ENCODE measurements around the gene KCNS3.
A peak's percentile ranks its signal among the peaks of the same experiment; 100 is the strongest.

KCNS3 gene

GRCh38 chr2:17878281-17879136 lies at the start of gene KCNS3:
Gene KCNS3 (plus strand): TSS chr2:17878667. CDS start chr2:17931009, 52,342 bp downstream.
- no peak for DNase-seq

- DNase-seq: peak; percentile 5
Measured at GRCh38 chr2:17830053-17831034, 48.1 kb upstream of the KCNS3 start.

GRCh38 chr2:17835516-17835915 lies 43.0 kb upstream of the KCNS3 start:
- no peak for DNase-seq

GRCh38 chr2:17839959-17840358 lies 38.5 kb upstream of the KCNS3 start:
- no peak for DNase-seq

GRCh38 chr2:17843457-17843856 lies 35.0 kb upstream of the KCNS3 start:
- no peak for DNase-seq

- DNase-seq: no peak
Measured at GRCh38 chr2:17845806-17846205, 32.7 kb upstream of the KCNS3 start.

DNA sequence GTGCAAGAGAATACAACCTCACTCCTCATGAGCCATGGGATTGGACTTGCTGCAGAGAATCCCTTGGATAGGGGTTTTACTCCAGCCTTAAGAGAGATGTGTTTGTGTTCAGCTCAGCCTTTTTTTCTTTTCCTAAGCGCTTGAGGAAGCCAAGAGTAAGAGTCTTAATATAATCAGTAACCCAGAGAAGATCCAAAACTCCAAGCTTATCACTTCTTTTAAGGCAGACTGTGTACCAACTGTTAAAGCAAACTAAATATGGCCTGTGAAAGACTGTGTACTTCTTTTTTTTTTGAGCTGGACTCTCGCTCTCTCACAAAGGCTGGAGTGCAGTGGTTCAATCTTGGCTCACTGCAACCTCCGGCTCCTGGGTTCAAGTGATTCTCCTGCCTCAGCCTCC lies 31.8 kb upstream of the KCNS3 start:
- no peak for DNase-seq

- DNase-seq: no peak
Measured at GRCh38 chr2:17847236-17847635, 31.2 kb upstream of the KCNS3 start.

DNA sequence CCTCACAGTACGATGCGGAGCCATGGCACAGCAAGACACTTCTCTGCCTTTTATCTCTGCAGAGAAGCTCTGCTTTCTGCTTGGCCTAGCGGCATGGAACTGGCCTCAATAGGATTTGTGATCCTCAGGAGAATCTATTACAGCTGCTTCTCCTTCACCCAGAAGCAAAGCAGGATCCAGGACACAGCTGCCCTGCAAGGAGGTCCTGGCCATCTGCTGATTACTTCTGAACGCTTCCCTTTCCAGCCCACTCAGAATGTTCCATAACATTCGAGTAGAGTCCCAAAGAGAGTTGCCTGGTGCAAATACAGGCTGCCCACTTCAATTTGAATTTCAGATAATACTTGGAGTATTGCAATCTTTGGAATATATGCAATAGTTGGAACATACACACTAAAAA lies 29.2 kb upstream of the KCNS3 start:
- DNase-seq: no peak

GRCh38 chr2:17850151-17850550 lies 28.3 kb upstream of the KCNS3 start:
- DNase-seq: no peak

DNA sequence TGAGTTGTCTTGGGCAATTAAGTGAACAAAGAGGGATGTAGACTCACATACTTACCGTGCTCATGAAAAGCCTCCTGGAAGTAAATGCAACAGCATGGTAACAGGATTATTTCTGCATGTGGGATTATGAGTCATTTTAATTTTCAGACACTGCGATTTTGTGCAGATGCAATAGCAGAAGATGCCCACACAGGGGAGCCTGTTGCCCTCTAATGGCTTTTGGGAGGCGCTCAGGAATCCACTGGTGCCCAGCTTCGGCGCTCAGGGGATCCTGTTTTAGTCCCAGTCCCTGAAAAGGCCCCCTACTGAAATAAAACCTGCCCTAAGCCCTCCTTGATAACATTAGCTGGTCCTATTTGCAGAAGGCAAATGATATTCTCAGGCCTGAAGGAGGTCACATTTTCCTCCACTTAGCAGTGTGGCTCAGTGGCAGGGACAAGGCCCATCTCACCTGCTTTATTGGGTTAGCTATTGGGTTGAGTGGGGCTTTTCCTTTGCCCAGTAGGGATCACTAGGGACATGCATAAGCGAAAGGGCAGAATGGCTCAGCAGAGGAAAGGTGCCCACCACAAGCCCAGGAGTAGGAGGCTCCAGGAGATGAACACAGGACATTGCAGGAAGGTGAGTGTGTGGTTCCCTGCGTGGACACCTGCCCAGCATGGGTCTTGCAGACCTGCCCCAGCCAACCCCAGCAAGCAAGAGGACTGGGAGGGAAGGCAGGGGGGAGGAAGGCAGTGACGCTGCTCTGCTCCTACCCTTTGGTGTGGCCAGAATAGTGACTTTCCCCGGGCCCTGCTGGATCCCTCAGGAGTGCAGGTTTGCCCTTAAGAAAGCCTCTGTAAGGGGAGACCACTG lies 26.5 kb upstream of the KCNS3 start:
- DNase-seq: peak; percentile 8

- no peak for DNase-seq
Measured at GRCh38 chr2:17853799-17854198, 24.7 kb upstream of the KCNS3 start.

DNA sequence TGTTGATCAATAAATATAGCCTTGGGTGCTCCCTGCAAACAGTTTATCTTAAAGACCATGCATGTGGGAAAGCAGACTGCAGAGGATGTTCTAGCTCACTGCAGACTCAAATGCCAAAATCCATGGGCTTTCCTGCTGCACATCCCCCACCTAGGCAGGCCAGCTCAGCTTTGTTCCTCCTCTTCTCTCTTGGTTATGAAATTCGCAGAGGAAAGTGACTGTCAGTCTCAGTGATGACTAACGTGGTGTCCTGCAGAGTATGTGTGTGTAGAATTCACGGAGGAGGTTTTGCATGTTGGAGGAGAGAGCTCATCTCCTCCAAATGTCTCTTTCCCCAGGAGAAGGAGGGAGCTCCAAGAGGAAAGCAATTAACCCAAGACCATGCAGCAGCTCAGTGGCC lies 21.4 kb upstream of the KCNS3 start:
- DNase-seq: no peak

GRCh38 chr2:17858064-17858463 lies 20.4 kb upstream of the KCNS3 start:
- DNase-seq: no peak

DNA sequence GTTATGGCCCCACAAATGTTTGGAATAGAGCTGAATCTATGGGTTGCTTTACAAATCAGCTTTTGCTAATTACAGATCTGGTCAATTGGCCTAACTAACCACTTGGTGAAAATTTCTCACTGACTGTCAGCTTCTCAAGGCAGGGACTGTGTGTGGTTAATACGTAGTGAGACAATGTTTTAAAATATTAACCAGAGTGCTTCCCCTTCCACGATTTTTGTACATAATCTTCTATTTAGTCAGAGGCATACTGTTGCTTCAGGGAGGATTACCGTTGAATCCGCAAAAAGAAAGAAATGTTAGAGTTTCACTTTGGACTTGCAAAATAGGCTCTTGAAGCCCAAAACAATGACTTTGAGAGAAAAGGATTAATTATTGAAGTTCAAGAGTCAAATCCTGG lies 14.9 kb upstream of the KCNS3 start:
- DNase-seq: no peak

DNA sequence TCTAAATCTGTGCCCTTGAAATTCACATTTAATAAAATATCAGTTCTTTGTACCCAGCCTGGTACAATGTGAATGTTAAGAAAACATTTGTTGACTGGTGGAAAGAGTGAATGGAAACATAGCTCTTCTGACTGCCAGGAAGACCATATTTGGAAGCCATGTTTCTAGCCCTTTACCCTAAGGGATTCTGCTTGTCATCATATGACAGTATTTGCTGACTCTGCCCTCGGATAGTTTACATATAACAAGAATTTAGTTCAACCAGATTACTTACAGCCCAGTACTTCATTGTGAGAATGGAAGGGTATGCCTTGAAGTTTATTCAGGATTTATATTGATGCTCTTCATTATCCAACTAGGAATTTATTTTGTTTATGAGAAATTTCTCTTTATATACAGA lies 13.8 kb upstream of the KCNS3 start:
- no peak for DNase-seq

DNA sequence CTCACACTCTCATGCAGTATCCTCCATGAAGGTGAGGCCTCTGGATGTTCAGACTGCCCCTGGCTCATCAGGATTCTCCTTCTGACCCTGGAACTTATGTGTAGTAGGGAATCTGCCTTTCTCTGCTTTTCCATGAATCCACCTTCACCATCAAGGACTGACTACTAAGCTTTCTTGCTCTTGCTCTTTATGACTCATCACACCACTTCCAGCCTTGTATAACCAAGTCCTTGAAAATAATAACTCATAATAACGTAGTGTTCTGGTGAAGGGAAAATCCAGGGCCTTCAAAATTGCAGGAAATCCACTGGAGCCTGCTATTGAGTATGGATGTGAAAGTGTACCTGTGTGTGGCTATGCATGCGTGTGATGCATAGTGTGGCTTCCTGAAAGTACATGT lies 11.3 kb upstream of the KCNS3 start:
- no peak for DNase-seq

GRCh38 chr2:17869128-17869527 lies 9.3 kb upstream of the KCNS3 start:
- DNase-seq: no peak

GRCh38 chr2:17871639-17872038 lies 6.8 kb upstream of the KCNS3 start:
- no peak for DNase-seq

DNA sequence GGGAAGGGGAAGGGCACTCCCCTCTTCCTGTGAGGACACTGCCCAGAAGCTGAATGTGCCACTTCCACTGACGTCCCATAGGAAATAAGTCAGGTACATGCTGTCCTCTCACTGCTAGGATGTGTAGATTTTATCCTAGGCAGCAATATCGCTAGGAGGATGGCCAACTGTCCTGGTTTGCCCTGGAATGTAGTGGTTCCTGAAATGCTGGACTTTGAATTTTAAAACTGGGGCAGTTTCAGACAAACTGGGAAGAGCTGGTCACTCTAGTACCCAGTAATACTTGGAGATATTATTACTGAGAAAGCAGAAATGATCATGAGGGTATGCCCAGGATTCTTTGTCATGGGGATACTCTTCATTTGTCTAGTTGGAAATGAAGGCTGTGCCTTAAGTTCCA lies 5.4 kb upstream of the KCNS3 start:
- DNase-seq: no peak

DNA sequence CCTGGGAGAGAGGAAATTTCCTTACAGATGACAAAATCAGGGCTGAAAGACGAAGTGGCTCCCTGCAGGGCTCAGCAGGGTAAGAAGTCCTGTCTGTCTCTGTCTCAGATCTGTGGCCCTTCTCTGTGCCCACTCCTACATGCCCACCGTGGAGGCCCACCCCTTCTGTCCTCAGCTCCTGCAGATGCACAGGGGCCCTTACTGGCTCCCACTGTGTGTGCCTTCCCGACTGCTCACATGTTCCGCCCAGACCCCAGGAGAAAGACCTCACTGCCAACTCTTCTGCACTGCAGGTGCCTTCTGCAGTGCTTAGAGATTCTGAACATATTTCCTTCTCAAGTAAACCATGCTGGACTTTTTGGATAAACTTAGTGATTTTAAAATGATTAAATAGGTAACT lies 1.9 kb upstream of the KCNS3 start:
- DNase-seq: no peak

GRCh38 chr2:17877811-17878280 lies 621 bp upstream of the KCNS3 start:
- DNase-seq: no peak
